HG03565 (cell line): ENCODE measurements around the gene WDR44.

Experiments
- ATAC-seq: cut with Tn5 transposase; IDR thresholded peaks from one replicate; pipeline ENCODE4 v1.9.1; 2021; ENCODE audit warnings: mild to moderate bottlenecking, moderate library complexity; ENCODE audit not compliant: unreplicated experiment

Gene WDR44

DNA sequence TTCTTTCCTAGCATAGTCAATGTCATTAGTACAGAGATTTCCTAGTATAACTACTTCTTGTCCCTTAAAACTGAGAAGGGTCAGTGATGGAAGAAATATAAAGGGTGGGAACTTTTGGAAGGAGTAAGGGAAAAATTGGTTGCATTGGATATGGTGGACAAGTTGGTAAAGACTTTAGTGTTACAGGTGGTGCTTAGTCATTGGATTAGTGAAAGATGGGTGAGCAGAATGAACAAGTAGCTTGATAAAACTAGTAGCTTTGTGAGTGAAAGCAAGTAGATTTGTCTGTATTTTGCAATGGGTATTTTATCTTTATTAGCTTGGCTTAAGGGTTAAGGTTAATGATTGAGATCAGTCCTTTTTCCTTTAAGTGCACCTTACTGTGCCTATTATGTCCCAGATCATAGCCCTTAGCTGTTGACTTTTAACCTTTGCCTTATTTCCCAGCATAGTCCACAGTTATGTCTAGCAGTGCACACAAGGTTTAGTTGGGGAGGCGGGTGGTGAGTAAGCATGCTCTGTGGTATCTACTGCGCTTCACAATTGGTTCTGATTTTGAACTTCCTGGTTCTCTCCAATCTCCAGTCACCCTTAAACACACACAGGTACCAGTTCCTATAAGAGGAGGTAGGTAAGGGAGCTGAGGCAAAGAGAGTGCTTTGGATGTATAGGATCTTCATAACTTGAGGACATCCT is 9.5 kb downstream of the WDR44 start:
- ATAC-seq, result no peak

DNA sequence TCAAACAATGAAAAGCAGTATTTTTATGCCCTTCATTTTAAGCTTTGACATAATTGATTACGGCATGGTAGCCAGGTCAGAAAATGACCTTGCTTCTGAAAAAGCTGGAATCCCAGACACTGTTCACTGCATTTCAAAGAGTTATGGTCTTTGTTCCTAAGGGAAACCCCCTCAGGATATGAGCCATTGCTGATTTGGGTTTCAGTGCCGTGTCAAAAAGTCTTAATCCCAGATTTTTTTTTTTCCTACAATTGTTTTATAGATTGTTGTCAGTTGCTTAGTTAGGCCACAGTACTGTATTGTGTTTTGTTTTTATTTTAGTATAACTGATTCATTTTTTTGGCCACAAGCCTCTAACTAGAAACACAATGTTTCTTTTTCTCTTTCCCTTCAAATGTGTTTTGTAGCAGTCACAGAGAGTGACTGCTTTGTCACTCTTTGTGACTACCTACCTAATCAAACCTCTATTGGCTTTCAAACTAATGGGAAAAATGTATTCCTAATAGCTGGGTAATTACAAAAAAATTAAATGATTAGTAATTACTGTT is 10.3 kb downstream of the WDR44 start:
- no peak for ATAC-seq

DNA sequence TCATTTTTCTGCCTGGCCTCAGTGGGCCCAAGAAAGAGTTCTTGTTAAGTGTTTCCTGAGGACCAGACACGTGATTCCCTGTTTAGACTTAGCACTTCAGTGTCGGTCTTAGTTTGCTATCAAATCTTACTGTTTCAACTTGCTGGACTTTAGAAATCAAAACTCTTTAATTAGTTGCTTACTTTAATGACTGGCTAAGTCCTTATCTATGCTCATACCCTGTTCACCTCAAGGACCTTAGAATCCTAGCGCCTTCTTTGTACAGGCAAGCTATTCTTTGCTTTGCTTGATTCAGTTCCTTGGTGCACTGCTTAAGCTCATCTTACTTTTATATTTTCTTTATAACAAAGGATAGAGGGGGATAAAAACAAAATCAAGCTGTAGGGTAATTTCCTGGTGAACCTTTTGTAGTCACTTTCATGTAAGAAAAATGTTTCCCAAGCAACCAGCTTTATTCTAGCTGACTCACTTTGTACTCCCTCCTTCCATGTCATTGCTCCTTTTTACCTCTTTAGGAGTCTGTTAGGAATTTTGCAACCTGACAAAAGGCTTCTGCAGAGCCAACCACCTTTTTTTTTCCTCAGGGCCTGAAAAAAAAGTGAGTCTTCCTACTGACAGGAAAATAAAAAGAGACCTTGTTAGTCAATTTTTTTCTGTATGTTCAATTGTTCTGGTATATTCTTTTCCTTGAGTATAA is 14.7 kb downstream of the WDR44 start:
- ATAC-seq, result no peak

DNA sequence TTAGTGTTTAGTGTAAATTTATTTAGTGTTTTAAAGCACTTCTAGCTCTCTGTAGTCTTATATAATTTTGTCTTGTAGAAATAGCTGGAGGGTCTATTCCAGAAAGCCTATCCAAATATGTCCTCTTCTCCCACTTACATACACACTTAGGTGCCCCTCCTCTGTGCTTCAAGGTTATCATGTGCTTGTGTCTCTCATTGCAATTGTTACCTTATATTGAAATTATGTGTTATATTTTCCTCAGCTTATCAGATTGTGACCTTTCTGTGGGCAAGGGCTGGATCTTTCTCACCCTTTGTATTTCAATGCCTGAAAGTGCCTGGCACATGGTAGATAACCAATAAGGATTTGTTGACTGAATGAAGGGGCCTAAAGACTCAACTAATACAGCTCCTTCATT is 18.4 kb downstream of the WDR44 start:
- ATAC-seq, result no peak

DNA sequence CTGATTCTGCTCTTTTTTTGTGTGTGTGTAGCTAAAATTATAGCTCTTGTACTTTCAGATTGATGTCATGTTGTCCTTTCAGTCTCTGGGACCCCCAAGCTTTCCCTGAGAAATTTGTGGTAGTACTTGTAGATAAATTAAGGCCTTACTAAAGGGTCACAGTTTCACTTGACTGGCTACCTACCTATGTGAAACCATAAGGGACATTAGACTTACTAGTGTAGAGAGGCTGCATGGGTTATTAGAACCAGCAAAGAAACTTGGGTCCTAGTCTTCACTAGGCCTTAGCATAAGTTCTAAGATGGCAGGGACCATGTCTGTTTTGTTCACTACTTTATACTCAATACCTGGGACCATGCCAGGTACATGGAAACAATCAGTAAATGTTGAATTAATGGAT is 21.4 kb downstream of the WDR44 start:
- no peak for ATAC-seq

DNA sequence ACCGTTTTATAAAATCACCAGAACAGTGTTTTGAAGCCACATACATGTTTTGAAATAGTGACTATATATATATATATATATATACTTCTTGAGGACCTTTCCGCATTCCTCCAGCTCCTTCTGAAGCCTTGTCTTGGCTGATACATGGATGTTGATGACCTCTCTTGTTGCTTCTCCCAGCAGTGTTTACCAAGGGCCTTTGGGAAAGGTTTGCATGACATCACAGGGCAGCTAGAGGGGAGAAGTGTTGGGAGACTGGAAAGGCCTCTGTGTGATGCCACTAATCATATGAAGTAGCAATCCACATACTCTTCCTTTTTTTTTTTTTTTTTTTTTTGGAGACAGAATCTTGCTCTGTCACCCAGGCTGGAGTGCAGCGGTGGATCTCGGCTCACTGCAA is 22.5 kb downstream of the WDR44 start:
- ATAC-seq, result no peak

DNA sequence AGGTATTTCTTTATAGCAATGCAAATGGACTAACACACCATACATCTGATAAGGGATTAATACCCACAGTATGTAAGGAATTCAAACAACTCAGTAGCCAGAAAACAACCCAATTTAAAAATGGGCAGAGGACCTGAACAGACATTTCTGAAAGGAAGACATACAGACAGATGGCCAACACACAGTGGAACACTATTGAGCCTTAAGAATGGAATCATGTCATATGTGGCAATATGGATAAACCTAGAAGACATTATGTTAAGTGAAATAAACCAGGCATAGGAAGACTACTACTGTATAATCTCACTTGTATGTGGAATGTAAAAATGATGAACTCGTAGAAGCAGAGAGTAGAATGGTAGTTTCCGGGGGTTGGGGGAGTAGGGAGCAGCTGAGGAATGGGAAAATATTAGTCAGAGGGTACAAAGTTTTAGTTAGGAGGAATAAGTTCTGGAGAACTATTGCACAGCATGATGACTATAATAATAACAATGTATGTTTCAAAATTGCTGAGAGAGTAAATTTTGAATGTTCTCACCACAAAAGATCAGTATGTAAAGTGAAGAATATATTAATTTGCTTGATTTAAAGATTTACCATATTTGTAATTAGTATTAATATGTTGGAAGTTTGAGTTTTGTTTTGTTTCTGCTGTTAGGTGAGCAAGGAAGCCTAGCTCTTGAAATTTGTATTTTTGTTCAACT is 25.2 kb downstream of the WDR44 start:
- no peak for ATAC-seq

DNA sequence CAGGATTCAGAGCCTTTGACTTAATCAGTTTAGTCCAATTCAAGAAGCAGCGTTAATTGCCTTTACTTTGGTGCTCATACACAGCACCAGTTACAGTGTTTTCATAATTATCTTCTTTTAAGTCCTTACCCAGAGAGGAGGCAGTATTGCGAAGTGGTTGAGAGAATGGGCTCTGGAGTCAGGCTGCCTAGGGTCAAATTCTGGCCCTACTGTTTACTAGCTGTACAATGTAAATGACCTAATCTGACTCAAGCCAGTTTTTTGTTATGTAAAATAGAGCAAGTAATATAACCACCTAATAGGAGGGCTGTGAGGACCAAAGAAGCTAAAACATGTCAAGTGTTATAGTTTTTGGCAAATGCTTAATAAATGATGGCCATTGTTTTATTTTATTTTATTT is 27.6 kb downstream of the WDR44 start:
- no peak for ATAC-seq

DNA sequence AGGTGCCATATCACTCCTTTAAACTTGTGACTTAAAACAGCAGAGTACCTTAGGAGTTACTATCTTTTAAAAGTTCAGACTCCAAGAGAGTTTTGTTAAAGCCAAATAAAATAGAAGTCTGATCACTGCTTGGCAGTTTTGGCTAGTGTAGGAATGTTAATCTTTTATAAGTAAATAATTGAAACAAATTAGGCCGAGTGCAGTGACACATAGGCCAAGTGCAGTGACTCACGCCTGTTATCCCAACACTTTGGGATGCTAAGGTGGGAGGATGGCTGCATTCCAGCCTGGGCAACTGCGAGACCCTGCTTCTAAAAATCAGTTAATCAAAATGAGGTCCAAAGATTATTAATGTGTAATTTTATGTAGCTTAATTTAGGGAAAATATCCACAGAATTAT is 37.2 kb downstream of the WDR44 start:
- no peak for ATAC-seq

DNA sequence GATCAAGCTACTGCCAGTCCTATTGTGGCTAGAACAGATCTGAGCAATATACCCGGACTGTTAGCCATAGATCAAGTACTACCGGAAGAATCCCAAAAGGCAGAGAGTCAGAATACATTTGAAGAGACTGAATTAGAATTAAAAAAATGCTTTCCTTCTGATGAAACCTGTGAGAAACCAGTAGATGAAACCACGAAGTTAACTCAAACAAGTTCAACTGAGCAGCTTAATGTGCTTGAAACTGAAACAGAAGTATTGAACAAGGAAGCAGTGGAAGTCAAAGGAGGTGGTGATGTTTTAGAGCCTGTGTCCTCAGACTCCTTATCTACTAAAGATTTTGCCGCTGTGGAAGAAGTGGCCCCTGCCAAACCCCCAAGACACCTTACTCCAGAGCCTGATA is 46.8 kb downstream of the WDR44 start:
- ATAC-seq, result no peak

DNA sequence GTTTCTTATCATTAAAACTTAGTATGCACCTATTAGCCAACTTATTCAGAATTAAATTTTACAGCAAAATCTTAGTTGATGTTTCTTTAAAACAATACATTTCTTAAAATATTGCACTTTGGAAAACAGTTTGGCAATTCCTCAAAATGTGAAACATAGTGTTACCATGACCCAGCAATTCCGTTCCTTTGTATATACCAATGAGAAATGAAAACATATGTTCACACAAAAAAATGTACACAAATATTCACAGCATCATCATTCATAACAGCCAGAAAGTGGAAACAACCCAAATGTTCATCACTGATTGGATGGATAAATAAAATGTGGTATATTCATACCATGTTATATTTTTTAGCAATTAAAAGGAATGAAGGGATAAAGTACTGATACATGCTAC is 50.2 kb downstream of the WDR44 start:
- ATAC-seq, result no peak

DNA sequence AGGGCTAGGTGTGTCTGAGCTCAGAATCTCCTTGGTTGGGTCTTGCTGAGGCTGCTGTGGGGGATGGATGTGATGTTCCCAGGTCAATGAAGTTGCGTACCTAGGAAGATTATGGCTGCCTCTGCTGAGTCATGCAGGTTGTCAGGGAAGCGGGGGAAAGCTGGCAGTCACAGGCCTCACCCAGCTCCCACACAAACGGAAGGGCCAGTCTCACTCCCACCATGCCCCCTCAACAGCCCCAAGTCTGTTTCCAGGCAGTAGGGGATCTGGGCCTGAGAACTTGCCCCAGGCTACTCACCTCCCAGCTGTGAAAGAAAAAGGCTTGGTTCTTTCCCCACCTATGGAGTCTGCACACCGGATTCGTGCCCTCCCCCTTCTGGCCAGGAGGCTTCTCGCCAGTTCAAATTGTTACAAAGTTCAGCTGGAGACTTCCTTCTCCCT is 72.9 kb downstream of the WDR44 start:
- no peak for ATAC-seq

DNA sequence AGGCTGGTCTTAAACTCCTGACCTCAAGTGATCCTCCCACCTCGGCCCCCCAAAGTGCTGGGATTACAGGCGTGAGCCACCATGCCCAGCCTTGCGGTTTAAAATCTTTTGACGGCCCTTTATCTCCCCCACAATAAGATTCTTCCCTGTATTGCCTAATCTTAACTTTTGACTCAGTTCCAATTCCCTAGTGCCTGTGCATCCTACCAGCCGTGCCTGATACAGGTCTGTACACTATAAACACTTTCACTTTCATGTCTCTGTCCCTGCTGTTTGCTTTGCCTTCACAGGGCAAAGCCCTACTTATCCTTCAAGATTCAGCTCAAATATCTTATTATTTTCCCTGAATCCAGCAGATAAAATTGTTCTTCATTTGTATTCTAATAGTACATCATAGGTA is 74.6 kb downstream of the WDR44 start:
- ATAC-seq, result peak; percentile 42

DNA sequence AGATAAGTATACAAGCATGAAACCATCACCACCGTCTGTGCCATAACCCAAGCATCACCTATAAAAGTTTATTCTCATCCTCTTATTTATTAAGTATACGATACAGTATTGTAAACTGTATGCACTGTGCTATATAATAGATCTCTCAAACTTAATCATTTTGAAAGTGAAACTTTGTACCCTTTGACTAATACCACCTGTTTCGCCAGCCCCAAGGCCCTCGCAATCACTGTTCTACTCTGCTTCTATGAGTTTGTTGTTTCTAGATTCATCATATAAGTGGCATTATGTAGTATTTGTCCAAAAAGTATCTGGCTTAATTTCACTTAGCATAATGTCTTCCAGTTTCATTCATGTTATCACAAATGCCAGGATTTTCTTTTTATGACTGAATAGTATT is 77.7 kb downstream of the WDR44 start:
- peak; percentile 95 for ATAC-seq

DNA sequence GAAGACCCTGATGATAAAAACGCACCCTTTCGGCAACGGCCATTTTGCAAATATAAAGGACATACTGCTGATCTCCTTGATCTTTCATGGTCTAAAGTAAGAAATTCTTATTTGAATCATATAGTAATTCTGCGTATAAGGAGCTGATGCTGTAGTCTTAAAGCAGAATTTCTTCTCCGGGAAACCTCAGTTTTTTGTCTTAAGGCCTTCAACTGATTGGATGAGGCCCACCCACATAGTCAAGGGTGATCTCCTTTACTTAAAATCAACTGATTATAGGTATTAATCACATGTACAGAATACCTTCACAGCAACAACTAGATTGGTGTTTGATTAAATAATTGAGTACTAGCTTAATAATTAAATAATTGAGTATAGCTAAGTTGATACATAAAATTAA is 86.9 kb downstream of the WDR44 start:
- no peak for ATAC-seq

DNA sequence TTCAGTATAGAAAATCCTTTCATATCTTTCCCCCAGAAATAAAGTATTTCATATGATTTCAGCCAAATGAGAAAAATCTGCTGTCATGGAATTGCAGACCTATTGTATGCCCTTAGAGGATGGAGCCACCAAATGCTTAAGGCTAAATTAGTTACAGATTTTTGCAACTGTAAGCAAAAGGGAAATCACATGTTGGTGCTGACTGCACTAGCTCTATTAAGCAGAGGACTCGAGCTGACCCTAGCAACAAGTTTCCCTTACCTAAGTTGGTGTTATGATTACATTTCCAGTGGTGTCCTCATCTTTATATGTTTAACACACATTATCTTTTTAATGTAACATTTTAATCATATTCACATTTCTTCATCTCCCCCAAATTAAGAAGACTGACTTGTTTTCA is 91.4 kb downstream of the WDR44 start:
- ATAC-seq, result no peak

DNA sequence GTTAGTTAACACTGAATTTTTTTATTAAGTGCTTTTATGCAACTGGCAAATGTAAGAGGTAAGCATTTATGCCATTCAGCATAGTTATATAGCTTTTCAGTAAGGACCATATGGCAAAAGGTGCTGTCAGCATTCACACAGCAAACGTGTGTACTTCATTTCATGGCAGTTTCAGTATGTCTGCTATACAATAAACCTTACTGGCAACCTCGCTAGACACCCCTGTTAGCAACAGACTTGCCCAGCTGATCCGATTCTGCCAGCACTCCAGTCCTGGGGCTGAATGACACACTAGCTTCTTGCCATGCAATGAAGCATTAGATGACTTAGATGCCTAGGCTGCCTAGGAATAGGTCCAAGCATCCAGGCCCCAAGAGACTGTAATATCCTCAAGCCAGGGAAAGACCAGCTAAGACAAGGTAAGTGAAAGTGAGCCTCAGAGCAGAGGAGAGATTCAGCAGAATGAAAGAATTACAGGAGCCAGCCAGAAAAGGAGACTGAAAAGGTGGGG is 102.4 kb downstream of the WDR44 start:
- ATAC-seq, result no peak

DNA sequence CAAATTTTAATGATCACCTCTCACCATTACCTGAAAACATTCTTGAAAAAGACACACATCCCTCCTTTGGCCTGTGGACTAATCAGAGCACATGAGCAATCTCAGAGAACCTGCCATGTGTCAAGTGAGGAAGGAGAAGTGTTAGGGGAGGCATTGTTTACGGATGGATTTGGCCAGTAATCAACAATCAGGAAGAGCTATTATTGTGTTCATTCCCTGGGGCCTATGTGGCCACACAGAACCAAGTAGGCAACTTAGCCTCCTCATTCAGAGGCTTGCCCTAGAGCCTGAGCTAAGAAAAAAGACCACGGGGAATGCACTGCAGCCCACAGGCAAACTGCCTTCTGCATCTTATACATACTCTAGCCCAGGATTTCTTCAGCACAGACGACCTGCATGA is 109.1 kb downstream of the WDR44 start:
- ATAC-seq, result no peak

DNA sequence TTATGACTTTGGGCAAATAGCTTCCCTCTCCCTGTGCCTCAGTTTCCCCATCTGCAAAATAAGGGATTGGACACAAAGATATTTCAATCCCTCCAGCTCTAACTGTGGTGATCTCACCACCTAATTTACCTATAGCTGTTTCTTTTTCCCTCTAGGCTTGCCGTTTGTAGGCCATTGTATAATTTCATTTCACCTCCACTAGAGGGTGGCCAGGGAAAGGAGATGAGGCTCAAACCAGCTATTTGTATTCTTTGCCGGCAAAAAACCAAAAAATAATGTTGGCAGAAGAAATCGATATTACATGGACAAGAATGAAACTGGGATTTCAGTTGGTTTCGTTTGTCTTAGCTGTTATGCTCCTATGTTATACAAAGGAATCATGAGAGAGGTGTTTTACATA is 113.6 kb downstream of the WDR44 start:
- ATAC-seq, result no peak

DNA sequence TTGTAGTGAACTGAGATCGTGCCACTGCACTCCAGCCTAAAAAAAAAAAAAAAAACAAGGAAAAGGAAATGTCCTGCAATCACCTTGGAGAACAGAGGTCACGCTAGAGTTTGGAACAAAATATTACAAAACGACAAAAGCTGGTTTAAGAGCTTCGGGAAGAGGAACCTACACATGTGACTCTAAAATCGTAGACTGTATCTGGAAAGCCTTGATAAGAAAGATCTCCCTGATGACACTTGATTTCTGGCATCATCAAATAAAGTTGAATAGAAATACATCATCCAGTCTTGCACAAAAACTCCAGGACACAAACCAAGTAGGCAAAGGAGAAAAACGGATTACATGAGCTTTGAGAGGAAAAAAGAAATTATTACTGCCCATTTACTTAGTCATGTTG is 118.6 kb downstream of the WDR44 start:
- ATAC-seq, result no peak

DNA sequence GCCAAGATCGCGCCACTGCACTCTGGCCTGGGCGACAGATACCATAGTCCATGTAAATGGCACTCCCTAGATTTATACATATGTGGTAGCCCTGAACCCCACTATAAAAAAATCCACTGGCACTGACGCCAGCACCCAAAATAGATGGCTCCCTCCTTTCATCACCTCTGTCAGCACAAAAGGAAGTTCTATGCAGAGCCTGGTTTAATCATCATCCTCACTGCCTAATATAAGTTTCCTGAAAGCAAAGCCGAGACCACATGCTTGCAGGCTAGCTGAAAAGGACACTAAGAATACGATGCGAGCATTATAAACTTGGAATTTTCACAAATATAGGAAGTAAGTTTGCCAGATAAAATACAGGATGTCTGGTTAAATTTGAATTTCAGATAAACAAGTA is 122.2 kb downstream of the WDR44 start:
- ATAC-seq, result no peak
